H1 (cell line): Measurements from ENCODE around the gene TPM1. TPM values are rescaled to one million over a fixed set of nuclear protein-coding genes. Genes with fewer than 3 reads are reported as not detected.

Experiments used
- SIN3A ChIP-seq, 2 experiments: IDR thresholded peaks in 1 of 2; conservative IDR thresholded peaks in 1 of 2; 2 replicates each; pipeline ENCODE4 v1.6.1; 2011 to 2012; ENCODE audit warnings: low read length in 2 of 2, improper control_type of control experiment in 1 of 2, low read depth in 1 of 2, mild to moderate bottlenecking in 1 of 2
- polyA plus RNA-seq, 7 experiments: library from polyadenylated mRNA; depleted of rRNA in 3 of 7; stranded (reverse) in 5 of 7; unstranded in 2 of 7; fragments of >200 nt in 5 of 7; fragments of 200-250 nt in 2 of 7; gene quantifications; 1 replicate in 5 of 7; 2 replicates in 1 of 7; 4 replicates in 1 of 7; pipeline versions ENCODE4 v1.2.1 to v1.2.3, GENCODE V29; 2011 to 2013; ENCODE audit warnings: missing spikeins in 2 of 7, mixed read lengths in 2 of 7
- total RNA-seq: library from RNA; stranded (reverse); fragmentation: NEBNext Ultra II Directional; extraction: Animal tissue kit (Norgen Biotek cat#: 25700); gene quantifications from 2 replicates; pipeline ENCODE4 v1.2.1, GENCODE V29; 2021
- TF ChIP-seq, protein P1 (sequence below): IDR thresholded peaks from 2 replicates; pipeline ENCODE4 v1.6.1; 2012; ENCODE audit warnings: inconsistent platforms

The TPM1 gene
- total and polyA plus RNA-seq, 2 of the 8 experiments (the other 6 are each of a cell fraction or from before 2014, with no cell fraction given), result 258 to 579 TPM

DNA sequence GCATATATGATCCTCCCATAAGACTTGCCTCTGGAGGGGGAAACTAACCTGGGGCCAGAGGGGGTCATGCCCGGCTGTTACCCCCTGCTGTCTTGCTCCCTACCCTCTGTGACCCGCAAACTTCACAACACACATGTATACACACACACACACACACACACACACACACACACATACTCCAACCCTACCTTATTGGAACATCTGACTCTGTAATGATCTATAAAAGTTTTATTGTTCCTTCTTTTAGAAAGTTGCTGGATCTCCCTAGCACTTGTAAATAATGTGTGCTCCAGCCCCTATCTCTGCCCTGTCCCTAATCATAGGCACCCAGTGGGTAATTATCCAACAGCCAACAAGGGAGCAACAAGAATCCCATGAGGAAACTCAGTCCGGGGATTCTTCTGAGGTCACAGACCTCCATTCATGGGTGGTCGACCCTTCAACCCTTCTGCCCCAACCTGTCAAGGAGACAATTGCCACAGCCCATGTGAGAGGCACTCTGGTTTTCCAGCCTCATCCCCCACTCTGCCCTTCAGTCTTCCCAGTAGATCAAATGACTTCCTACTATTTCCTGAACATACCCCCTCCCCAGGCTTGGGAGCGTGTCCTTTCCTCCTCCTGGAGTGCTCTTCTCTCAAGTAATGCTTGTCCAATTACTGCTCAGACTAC is 14.0 kb upstream of the TPM1 start (continued):
- no peak for TF ChIP-seq SIN3A (conservative IDR thresholded peaks at IDR 0.05 in 1 of 2, IDR thresholded peaks at IDR 0.05 in 1 of 2; ENCODE audit: low read depth in 1 of 2, low read length in 2 of 2)
- TF ChIP-seq, protein P1, sequence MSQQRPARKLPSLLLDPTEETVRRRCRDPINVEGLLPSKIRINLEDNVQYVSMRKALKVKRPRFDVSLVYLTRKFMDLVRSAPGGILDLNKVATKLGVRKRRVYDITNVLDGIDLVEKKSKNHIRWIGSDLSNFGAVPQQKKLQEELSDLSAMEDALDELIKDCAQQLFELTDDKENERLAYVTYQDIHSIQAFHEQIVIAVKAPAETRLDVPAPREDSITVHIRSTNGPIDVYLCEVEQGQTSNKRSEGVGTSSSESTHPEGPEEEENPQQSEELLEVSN, result no peak
- TF ChIP-seq, all 59 proteins: peak for 0
